ENCODE results near the gene THAP2.

THAP2 gene

DNA sequence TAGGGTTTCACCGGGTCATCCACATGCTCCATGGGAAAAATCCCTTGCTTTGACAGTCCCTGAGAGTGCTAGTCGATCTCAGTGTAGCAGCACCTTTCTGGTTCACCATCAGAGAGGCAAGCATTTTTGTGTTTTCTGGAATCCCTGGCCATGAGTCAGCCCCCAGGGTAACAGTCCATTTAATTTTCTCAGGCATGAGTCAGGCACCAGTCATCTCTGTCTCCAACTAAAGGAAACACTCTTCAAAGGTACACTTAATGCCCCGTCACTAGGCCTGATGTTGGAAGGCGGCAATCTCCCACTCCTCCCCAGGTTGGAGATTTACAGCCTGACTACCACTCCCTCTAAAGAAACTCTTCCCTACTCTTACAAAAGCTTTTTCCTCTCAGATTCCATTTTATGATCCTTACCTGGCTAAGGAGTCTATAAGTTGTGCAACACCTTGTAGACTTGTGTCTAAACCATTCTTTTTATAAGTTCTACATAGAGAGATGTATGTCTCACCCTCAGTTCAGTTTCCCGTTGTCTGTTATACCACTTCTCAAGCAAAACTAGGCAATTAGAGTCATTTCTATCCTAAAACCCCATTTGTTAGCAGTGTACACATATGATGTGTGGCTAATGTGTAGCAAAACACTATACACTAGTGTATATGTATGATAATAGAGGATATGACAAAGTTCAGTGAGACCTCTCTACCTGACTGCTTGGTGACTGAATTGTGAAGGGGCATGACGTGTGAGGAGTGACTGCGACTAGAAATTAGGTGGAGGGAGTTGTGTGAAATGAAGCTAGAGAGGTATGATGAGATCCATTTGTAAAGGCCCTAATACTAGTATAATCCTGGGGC, 46.4 kb downstream of the THAP2 start:
- H3K4me3 ChIP-seq (ENCODE audit: low read depth, low read length), result no peak overlapping the region
- DNase-seq (ENCODE audit: low read depth), result peak; percentile 80
- TF ChIP-seq, protein P1, sequence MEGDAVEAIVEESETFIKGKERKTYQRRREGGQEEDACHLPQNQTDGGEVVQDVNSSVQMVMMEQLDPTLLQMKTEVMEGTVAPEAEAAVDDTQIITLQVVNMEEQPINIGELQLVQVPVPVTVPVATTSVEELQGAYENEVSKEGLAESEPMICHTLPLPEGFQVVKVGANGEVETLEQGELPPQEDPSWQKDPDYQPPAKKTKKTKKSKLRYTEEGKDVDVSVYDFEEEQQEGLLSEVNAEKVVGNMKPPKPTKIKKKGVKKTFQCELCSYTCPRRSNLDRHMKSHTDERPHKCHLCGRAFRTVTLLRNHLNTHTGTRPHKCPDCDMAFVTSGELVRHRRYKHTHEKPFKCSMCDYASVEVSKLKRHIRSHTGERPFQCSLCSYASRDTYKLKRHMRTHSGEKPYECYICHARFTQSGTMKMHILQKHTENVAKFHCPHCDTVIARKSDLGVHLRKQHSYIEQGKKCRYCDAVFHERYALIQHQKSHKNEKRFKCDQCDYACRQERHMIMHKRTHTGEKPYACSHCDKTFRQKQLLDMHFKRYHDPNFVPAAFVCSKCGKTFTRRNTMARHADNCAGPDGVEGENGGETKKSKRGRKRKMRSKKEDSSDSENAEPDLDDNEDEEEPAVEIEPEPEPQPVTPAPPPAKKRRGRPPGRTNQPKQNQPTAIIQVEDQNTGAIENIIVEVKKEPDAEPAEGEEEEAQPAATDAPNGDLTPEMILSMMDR (conservative IDR thresholded peaks at IDR 0.05; ENCODE audit: low read depth, low read length), result no peak

DNA sequence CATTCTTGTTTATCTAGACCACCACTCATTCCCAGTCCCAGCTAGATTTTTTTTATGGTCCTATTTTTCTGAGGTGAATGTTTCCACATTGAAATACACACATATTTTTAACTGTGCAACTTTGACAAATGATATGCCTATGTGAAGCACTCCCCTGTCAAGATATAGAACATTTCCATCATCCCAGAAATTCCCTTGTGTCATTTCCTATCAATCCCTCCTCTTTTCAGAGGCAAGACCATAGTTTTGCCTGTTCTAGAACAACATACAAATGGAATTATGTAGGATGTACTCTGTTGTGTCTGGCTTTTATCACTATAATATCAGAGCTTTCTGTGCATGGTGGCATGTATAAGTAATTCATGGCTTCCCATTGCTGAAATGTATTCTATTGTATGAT, 54.5 kb downstream of the THAP2 start:
- no peak overlapping the region for H3K4me3 ChIP-seq (ENCODE audit: low read depth, low read length)
- DNase-seq (ENCODE audit: low read depth), result no peak
- TF ChIP-seq, protein P1 (conservative IDR thresholded peaks at IDR 0.05; ENCODE audit: low read depth, low read length), result no peak

DNA sequence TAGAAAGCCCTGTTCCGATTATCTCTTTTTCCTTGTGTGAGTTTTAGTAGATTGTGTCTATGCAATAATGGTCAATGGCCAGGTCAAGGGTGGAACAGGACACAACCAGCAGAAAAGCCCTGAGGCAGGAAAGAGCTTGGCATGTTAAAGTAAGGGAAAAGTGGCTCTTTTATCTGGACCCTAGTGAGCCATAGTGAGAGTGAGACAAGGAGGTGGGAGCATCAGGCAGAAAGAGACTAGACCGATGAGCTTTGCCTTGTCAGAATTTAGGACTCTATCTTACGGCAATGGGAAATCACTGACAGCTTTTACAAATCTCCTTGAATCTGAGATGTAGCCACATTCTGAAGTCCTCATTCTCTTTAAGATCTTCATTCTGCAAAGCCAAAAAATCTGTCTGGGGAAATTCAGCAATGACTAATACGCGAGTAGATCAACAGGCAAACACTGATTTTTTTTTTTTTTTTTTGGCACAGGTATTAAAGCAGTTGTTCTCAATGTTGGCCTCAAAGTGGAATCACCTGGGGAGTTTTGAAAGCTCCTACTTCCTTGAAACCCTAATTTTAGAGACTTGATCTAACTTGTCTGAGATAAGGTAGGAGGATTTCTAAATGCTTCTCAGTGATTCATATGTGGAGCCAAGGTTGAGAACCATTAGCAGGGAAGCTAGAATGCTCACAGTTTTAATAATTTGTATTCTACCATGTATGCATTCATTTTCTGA, 55.7 kb downstream of the THAP2 start:
- no peak for DNase-seq (ENCODE audit: low read depth)
- H3K4me3 ChIP-seq (ENCODE audit: low read depth, low read length), result no peak overlapping the region
- TF ChIP-seq, protein P1 (conservative IDR thresholded peaks at IDR 0.05; ENCODE audit: low read depth, low read length), result no peak

DNA sequence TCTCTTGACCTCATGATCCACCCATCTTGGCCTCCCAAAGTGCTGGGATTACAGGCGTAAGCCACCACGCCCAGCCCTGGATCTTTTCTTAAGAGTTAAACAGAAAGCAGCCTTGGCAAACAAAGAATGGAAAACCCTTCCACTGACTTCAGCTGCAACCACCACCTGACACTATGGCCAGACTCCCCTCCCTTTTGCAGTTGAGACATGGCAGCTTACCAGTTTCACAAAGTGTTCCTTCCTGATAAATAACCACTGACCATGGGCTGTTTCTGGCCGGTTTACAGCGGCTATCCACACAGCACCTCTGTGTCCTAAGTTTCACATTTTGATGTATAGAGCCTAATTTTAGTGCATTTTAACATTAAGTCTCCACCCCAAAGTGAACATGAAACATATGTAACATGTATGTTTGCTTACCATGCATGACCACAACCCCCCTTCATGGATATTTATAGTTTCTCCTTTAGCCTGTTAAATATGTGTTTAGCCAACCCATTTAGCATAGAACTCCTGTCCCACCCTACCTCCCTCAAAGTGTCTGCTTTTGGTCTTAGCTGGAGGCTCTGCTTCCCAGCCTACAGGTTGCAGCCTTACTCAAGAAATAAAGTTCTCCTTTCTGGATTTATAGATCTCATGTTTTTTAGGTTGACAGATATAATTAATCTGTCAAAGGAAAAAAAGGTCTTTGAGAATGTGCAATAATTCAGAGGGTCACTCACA, 57.8 kb downstream of the THAP2 start:
- TF ChIP-seq, protein P1 (conservative IDR thresholded peaks at IDR 0.05; ENCODE audit: low read depth, low read length), result no peak
- DNase-seq (ENCODE audit: low read depth), result no peak
- H3K4me3 ChIP-seq (ENCODE audit: low read depth, low read length), result no peak overlapping the region

DNA sequence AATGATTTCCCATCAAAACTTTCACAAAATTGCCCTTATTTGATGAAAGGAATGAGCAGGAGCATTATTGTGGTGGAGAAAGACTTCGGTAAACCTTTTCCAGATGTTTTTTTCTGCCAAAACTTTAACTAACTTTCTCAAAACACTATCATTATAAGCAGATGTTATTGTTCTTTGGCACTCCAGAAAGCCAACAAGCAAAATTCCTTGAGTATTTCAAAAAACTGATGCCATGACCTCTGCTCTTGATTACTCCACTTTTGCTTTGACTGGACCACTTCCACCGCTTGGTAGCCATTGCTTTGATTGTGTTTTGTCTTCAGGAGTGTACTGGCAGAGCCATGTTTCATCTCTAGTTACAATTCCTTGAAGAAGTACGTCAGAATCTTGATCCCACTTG, 60.9 kb downstream of the THAP2 start:
- H3K4me3 ChIP-seq (ENCODE audit: low read depth, low read length), result no peak overlapping the region
- TF ChIP-seq, protein P1 (conservative IDR thresholded peaks at IDR 0.05; ENCODE audit: low read depth, low read length), result no peak
- no peak for DNase-seq (ENCODE audit: low read depth)

DNA sequence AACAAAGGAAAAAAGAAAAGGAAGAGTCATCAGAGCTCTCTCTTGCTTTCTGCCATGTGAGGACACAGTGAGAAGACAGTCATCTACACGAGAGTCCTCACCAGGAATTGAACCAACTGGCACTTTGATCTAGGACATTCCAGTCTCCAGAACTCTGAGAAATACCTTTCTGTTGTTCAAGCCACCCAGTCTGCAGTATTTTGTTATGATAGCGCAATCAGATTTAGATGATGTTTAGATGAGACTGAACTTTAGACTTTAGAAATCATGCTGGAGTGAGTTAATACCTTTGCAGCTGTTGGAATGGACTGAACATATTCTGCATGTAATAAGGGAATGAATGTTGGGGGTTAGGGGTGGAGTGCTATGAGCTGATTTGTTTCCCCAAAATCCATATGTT, 62.4 kb downstream of the THAP2 start:
- H3K4me3 ChIP-seq (ENCODE audit: low read depth, low read length), result no peak overlapping the region
- TF ChIP-seq, protein P1 (conservative IDR thresholded peaks at IDR 0.05; ENCODE audit: low read depth, low read length), result no peak
- DNase-seq (ENCODE audit: low read depth), result no peak
